Upper lobe of right lung (tissue), 1 donor: ENCODE data around the gene CMSS1. TPM values are rescaled to one million over a fixed set of nuclear protein-coding genes. Genes with fewer than 3 reads are reported as not detected.

ENCODE experiments used
- ATAC-seq: fragments of 200-7000 bp; cut with Tn5 transposase; one replicate; pipeline ENCODE4 v1.9.1; 2020; ENCODE audit warnings: mild to moderate bottlenecking, moderate library complexity
- DNase-seq: peaks from one replicate; pipeline ENCODE4 v3.0.0-alpha.2; 2020
- H3K27ac ChIP-seq: fragments of 200-600 bp; one replicate; pipeline ENCODE4 v1.8.0; 2022
- H3K27me3 ChIP-seq: fragments of 200-600 bp; one replicate; pipeline ENCODE4 v1.8.0; 2022; ENCODE audit warnings: mild to moderate bottlenecking
- H3K36me3 ChIP-seq: fragments of 200-600 bp; one replicate; pipeline ENCODE4 v1.8.0; 2022
- H3K4me1 ChIP-seq: fragments of 200-600 bp; one replicate; pipeline ENCODE4 v1.8.0; 2022
- H3K4me3 ChIP-seq: fragments of 200-600 bp; one replicate; pipeline ENCODE4 v1.8.0; 2022; ENCODE audit warnings: mild to moderate bottlenecking
- H3K9me3 ChIP-seq: fragments of 200-600 bp; one replicate; pipeline ENCODE4 v1.8.0; 2022
- CTCF ChIP-seq: fragments of 200-600 bp; IDR thresholded peaks from one replicate; pipeline ENCODE4 v1.8.0; 2022; ENCODE audit warnings: antibody characterized with exemption
- intact Hi-C: fragments of 100-400 bp; cut with DNase I; formaldehyde crosslinking; loops from one replicate; pipeline ENCODE4 v1.11.0; 2022
- total RNA-seq: library from RNA; stranded (reverse); fragmentation: NEBNext Ultra II Directional; extraction: Animal tissue kit (Norgen Biotek cat#: 25700); gene quantifications from one replicate; pipeline ENCODE4 v1.2.1, GENCODE V29; 2021
- donor health status: DM: no; HTN: yes; CAD: no; lungs with severe emphysema.

Gene CMSS1
- total RNA-seq, 1 donor from 2014 or later, result 20.6 TPM

- ATAC-seq, result no peak
- TF ChIP-seq CTCF, result no peak
- H3K36me3 ChIP-seq, result peaks cover 8% of the 10 kb centered on the region
- no peaks in the 10 kb centered on the region for H3K4me1 ChIP-seq
- no peak for DNase-seq
- H3K4me3 ChIP-seq, result no peak overlapping the region
- intact Hi-C loops, result no loop called here
- no peaks in the 10 kb centered on the region for H3K27me3 ChIP-seq
- H3K27ac ChIP-seq, result no peak overlapping the region
- no peaks in the 10 kb centered on the region for H3K9me3 ChIP-seq
Observed at GRCh38 chr3:99854756-99855298, 37.2 kb downstream of the CMSS1 start.

GRCh38 chr3:99855900-99856299, 38.2 kb downstream of the CMSS1 start:
- no peak for TF ChIP-seq CTCF
- H3K36me3 ChIP-seq, result peaks cover 8% of the 10 kb centered on the region
- H3K27ac ChIP-seq, result no peak overlapping the region
- DNase-seq, result no peak
- no peaks in the 10 kb centered on the region for H3K9me3 ChIP-seq
- H3K4me1 ChIP-seq, result peaks cover 8% of the 10 kb centered on the region
- ATAC-seq, result no peak
- no peaks in the 10 kb centered on the region for H3K27me3 ChIP-seq
- intact Hi-C loops, result no loop called here
- H3K4me3 ChIP-seq, result no peak overlapping the region

GRCh38 chr3:99856437-99857220, 39.0 kb downstream of the CMSS1 start:
- Histone ChIP-seq H3K4me3 (no peak overlapping the region), H3K4me1 (peaks cover 8% of the 10 kb centered on the region), H3K27me3 (no peaks in the 10 kb centered on the region), H3K27ac (no peak overlapping the region), H3K9me3 (no peaks in the 10 kb centered on the region), H3K36me3 (peaks cover 8% of the 10 kb centered on the region)
- ATAC-seq, result no peak
- intact Hi-C loops, result no loop called here
- no peak for TF ChIP-seq CTCF
- no peak for DNase-seq

GRCh38 chr3:99857278-99857677, 39.6 kb downstream of the CMSS1 start:
- no peak for DNase-seq
- intact Hi-C loops, result no loop called here
- Histone ChIP-seq H3K36me3 (peaks cover 8% of the 10 kb centered on the region), H3K4me3 (no peak overlapping the region), H3K27ac (no peak overlapping the region), H3K27me3 (no peaks in the 10 kb centered on the region), H3K4me1 (peaks cover 8% of the 10 kb centered on the region), H3K9me3 (no peaks in the 10 kb centered on the region)
- ATAC-seq, result no peak
- TF ChIP-seq CTCF, result no peak

GRCh38 chr3:99858469-99858868, 40.8 kb downstream of the CMSS1 start:
- ATAC-seq, result no peak
- no peak overlapping the region for H3K27ac ChIP-seq
- H3K4me1 ChIP-seq, result peaks cover 8% of the 10 kb centered on the region

More at GRCh38 chr3:99858469-99858868, 40.8 kb downstream of the CMSS1 start:
- H3K36me3 ChIP-seq, result peaks cover 19% of the 10 kb centered on the region
- no peak for DNase-seq
- TF ChIP-seq CTCF, result no peak
- no peaks in the 10 kb centered on the region for H3K27me3 ChIP-seq
- H3K9me3 ChIP-seq, result no peaks in the 10 kb centered on the region
- intact Hi-C loops, result no loop called here
- no peak overlapping the region for H3K4me3 ChIP-seq
